HAP-1 (cell line): ENCODE data around the gene GGACT.

Experiments
- DNase-seq, 2 experiments: peaks; one replicate each; pipeline ENCODE4 v3.0.0-alpha.2; 2016 to 2020; ENCODE audit warnings: low spot score in 2 of 2
- H3K27me3 ChIP-seq: fragments of 250-450 bp; sonication (Bioruptor Pico); 2 replicates; pipeline ENCODE4 v1.5.1; 2020; ENCODE audit warnings: low read depth, mild to moderate bottlenecking, moderate library complexity
- H3K36me3 ChIP-seq: fragments of 250-450 bp; sonication (Bioruptor Pico); replicated peaks from 2 replicates; pipeline ENCODE4 v1.5.1; 2020; ENCODE audit warnings: mild to moderate bottlenecking
- H3K4me1 ChIP-seq: fragments of 250-450 bp; sonication (Bioruptor Pico); 2 replicates; pipeline ENCODE4 v1.5.1; 2020; ENCODE audit warnings: mild to moderate bottlenecking
- H3K4me3 ChIP-seq: fragments of 250-450 bp; sonication (Bioruptor Pico); 2 replicates; pipeline ENCODE4 v1.5.1; 2020; ENCODE audit warnings: mild to moderate bottlenecking, moderate library complexity
- H3K9me3 ChIP-seq: fragments of 250-450 bp; sonication (Bioruptor Pico); 2 replicates; pipeline ENCODE4 v1.5.1; 2020; ENCODE audit warnings: mild to moderate bottlenecking, moderate library complexity
- in situ Hi-C: fragments of 300-500 bp; cut with MboI; formaldehyde crosslinking; loops from 3 replicates; pipeline ENCODE4 v1.14.3; 2020; ENCODE audit warnings: low sequenced_read_pairs, inconsistent platforms, mixed read lengths

GGACT gene

GRCh38 chr13:100559886-100560285 is 28.7 kb downstream of the GGACT start:
- in situ Hi-C loops, result no loop called here
- no peak for DNase-seq
- H3K4me3 ChIP-seq, result no peak overlapping the region

GRCh38 chr13:100552755-100553154 is 35.8 kb downstream of the GGACT start:
- in situ Hi-C loops, result no loop called here
- no peaks in the 10 kb centered on the region for H3K9me3 ChIP-seq
- no peaks in the 10 kb centered on the region for H3K27me3 ChIP-seq
- DNase-seq, result no peak
- H3K36me3 ChIP-seq, result no peaks in the 10 kb centered on the region
- no peak overlapping the region for H3K4me3 ChIP-seq
- no peaks in the 10 kb centered on the region for H3K4me1 ChIP-seq

More at GRCh38 chr13:100559886-100560285, 28.7 kb downstream of the GGACT start:
- H3K4me1 ChIP-seq, result no peaks in the 10 kb centered on the region
- H3K27me3 ChIP-seq, result no peaks in the 10 kb centered on the region
- H3K9me3 ChIP-seq, result no peaks in the 10 kb centered on the region
- no peaks in the 10 kb centered on the region for H3K36me3 ChIP-seq

DNA sequence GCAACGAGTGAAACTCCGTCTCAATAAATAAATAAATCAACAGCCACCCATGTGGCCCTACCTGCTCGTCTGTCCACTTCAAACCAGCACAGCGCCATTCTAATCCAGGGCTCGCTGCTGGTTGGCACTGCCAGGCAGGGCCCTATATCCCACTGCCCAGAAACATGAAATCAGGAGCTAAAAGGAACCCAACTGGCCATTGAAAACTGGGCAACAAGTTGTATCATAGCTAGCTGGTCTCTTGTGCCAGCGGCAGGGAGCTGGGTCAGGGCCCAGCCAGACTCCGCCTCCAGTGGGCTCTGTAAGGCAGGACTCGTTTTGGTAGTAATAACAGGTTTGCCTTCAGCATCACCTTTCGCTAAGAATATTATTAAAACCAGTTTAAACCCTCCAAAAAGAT is 39.3 kb downstream of the GGACT start:
- no peak for DNase-seq
- no peaks in the 10 kb centered on the region for H3K36me3 ChIP-seq
- in situ Hi-C loops, result no loop called here
- no peak overlapping the region for H3K4me3 ChIP-seq
- no peaks in the 10 kb centered on the region for H3K4me1 ChIP-seq
- H3K27me3 ChIP-seq, result no peaks in the 10 kb centered on the region
- no peaks in the 10 kb centered on the region for H3K9me3 ChIP-seq

GRCh38 chr13:100547791-100548201 is 40.8 kb downstream of the GGACT start:
- no peaks in the 10 kb centered on the region for H3K36me3 ChIP-seq
- no peak for DNase-seq
- no peaks in the 10 kb centered on the region for H3K4me1 ChIP-seq
- no peaks in the 10 kb centered on the region for H3K27me3 ChIP-seq
- in situ Hi-C loops, result no loop called here
- no peak overlapping the region for H3K4me3 ChIP-seq
- no peaks in the 10 kb centered on the region for H3K9me3 ChIP-seq

DNA sequence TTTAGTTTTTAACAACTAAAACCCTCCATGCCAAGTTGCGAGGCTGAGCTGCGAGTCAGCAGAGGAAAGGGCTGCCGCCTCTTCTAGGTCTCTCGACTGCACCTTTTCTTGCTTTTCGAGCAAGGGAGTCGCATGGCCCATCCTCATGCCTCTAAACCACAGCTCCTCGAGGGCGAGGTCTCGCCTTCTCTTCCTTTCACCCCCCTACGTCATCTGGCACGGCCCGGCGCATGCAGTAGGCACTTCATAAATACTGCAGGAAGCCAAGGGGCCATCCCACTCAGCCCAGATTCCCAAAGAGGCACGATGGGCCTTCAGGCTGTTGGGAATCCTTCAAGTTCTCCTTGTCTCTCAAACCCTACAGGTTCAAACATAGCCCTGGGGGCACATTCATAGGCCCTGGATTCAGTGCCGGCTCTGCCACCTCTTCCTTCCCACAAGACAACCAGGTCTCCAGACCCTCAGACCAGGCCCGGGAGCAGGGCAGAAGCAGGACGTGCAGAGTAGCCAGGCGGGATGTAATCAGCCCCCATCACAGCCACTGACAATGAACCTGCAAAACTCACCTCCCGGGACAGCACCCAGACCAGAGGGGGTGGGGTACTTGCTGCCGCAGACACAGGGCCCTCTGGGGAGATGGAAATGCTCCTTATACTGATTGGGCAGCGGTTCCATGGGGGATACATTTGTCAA is 41.7 kb downstream of the GGACT start:
- no peak for DNase-seq
- H3K36me3 ChIP-seq, result no peaks in the 10 kb centered on the region
- in situ Hi-C loops, result no loop called here
- no peaks in the 10 kb centered on the region for H3K9me3 ChIP-seq
- H3K4me1 ChIP-seq, result no peaks in the 10 kb centered on the region
- H3K4me3 ChIP-seq, result no peak overlapping the region
- H3K27me3 ChIP-seq, result no peaks in the 10 kb centered on the region

DNA sequence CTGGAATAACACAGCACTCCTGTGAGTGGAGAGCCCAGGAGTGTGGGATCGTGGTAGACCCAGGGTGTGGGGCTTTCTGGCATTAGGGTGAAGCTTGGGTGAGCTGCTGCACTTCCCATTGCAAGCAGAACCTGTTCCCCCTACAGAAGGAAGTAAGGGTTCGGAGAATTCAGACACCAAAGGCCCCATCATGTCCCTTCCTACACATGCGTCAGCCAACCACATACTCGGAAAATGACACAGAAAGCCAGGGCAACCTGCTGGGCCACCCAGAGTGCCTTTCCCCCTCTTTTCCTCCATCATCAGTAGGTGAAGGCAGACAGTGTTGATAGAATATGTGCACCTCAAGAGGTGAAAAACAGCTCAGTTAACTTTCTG is 42.9 kb downstream of the GGACT start:
- H3K27me3 ChIP-seq, result no peaks in the 10 kb centered on the region
- no peak overlapping the region for H3K4me3 ChIP-seq
- no peaks in the 10 kb centered on the region for H3K36me3 ChIP-seq
- H3K9me3 ChIP-seq, result no peaks in the 10 kb centered on the region
- in situ Hi-C loops, result no loop called here
- H3K4me1 ChIP-seq, result no peaks in the 10 kb centered on the region
- no peak for DNase-seq

DNA sequence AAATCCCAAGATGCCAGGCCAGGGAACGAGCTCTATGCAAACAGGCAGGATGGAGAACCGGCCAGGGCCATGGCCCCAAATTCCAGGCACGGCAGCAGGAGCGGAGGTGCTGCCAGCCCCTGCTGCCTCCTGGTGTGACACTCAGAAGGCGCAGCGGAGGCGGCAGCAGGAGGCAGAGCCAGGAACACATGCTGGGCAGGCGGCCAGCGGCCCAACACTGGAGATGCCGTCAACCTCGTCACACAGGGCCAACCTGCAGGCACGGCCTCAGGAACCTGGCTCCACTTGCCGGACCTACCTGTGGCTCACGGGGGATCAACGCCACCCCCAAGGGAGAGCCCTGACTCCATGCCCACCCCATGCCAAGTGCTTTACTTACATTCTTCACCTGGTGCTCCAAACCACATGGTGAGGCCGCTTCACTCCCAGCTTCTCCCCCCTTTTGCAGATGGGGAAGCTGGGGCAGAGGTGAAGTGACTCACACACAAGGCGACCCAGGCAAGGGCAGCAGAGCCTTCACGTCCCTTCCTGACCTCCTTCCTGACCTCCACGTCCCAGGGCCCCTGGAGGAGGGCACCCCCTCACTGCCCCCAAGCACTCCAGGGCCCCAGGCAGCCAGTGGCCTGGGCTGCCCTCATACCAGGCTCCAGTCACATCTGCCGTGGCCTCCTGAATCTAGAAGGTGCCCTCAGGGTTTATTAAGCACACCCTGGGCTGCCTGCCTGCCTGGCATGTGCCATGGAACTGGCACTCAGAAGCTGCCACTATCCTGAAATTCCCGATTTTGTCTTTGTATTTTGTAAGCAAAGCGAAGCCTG is 43.5 kb downstream of the GGACT start:
- no peaks in the 10 kb centered on the region for H3K9me3 ChIP-seq
- no peaks in the 10 kb centered on the region for H3K36me3 ChIP-seq
- in situ Hi-C loops, result no loop called here
- no peaks in the 10 kb centered on the region for H3K27me3 ChIP-seq
- H3K4me3 ChIP-seq, result no peak overlapping the region
- H3K4me1 ChIP-seq, result no peaks in the 10 kb centered on the region
- no peak for DNase-seq

DNA sequence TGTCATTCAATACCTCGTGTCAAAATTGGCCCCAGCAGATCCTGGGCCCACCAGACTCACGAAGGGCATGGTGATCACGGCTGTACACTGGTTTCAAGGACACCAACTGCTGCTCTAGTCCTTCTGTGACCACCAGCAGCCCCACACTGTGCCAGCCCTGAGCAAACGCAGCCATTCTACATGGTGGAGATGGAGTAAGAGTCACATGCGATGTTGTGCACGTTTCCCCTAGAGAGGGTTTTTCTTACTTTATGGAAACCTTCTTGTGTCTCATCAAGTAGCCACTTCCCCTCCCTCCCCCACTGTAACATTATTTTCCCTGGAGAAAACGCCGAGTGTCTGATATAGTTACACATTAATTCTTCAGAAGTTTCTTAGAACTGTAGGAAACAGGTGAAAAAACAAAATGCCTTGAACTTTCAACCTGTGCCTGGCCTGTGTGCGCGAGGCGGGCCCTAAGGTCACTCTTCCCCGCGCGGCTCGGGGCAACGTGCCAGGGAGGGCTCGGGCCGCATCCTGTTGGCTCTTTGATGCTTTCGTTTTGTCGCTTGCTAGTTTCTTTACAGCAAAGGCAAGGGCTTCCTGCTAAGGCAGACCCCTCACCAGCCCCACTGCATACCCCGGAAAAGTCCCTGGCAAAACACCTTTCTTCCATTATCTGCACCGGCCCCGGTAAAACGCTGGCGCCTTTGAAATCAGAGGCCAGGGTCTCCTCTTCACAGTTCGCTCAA is 44.6 kb downstream of the GGACT start:
- in situ Hi-C loops, result no loop called here
- Histone ChIP-seq H3K27me3 (no peaks in the 10 kb centered on the region), H3K9me3 (no peaks in the 10 kb centered on the region), H3K4me1 (no peaks in the 10 kb centered on the region), H3K4me3 (no peak overlapping the region), H3K36me3 (no peaks in the 10 kb centered on the region)
- no peak for DNase-seq

DNA sequence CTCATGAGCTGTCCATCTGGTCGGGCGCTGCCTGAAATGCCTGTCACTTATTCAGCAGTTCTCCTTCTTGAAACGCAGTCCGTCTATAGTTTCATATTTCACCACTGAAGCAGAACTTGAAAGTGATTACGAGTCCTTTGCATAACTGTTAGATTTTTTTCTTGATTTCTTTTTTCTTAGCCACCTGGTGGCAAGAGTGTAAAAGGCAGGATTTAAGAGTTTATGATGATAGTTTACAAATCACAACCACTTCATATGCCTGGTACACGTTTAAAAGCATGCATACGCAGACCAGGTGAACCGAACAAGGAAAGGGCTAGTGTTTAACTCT is 45.8 kb downstream of the GGACT start:
- Histone ChIP-seq H3K9me3 (no peaks in the 10 kb centered on the region), H3K4me3 (no peak overlapping the region), H3K27me3 (no peaks in the 10 kb centered on the region), H3K36me3 (no peaks in the 10 kb centered on the region), H3K4me1 (no peaks in the 10 kb centered on the region)
- in situ Hi-C loops, result no loop called here
- DNase-seq, result peak in 1 of 2 experiments; percentile 50

DNA sequence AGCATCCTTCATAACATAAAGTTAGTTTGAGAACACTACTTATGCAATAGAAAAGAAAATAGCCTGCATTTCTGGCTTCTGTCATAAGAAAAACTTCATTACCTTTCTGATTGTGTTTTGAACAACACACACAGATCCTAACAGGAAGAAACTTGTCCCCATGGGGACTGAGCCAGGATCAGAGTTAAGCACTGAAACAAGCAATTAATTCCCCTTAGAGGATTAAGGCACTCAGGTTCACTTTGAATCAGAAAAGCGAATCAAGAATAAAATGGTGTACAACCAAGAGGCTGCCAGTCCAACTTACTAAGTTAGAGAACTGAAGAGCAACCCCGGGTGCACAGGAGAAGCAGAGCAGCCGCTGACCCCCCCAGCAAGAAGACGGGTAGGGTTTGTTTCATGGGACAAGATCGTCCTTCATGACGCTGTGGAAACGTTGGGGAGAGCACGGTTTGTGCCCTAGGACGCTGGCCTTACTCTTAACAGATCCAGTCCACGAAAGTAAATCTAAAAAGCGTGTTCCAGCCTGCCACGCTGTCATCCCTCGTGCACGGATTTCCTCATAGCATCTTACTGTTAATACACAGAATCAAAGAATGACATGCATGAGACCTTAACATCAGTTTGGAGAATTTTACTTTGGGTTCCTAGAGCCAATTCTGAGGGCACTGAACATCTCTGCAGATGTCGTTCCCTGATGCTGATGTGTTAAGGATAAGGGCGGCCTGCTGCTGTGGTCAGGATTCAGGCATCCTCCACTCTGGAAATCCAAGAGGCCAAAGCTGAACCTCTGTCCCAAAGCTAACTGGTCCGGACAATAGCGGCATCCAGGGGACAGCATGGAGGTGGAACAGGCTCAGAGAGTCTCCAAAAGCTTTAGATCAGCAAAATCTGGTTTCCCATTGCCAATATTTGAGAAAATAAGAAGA is 46.4 kb downstream of the GGACT start:
- peak in 1 of 2 experiments; percentile 21 for DNase-seq
- no peaks in the 10 kb centered on the region for H3K9me3 ChIP-seq
- no peaks in the 10 kb centered on the region for H3K4me1 ChIP-seq
- H3K27me3 ChIP-seq, result no peaks in the 10 kb centered on the region
- no peak overlapping the region for H3K4me3 ChIP-seq
- no peaks in the 10 kb centered on the region for H3K36me3 ChIP-seq
- in situ Hi-C loops, result no loop called here

GRCh38 chr13:100540621-100541020 is 48.0 kb downstream of the GGACT start:
- in situ Hi-C loops, result no loop called here
- Histone ChIP-seq H3K36me3 (no peaks in the 10 kb centered on the region), H3K27me3 (no peaks in the 10 kb centered on the region), H3K4me1 (no peaks in the 10 kb centered on the region), H3K9me3 (no peaks in the 10 kb centered on the region), H3K4me3 (no peak overlapping the region)
- no peak for DNase-seq

DNA sequence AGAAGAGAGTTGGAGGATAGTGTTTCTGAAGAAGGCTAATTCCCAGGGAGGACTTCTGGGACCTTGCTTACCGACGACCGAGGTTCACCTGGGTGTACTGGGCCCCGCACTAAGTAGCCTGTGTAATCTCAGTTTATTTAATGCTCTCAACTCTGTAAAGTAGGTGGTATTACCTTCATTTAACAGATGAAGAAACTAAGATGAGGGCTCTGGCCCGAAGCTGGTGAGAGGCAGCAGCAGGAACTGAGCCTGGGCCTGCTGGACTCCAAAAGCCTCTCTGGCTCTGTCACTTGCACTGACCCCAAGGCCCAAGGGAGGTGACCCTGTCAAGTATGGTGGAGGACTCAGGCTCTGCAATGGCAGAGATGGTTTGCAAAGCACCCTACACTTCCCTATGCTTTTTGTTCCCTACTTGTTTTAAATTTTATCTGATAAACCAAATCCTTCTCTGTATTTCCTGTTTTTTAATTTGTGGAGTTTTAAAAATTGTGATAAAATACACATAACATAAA is 50.6 kb downstream of the GGACT start:
- H3K4me1 ChIP-seq, result no peaks in the 10 kb centered on the region
- H3K27me3 ChIP-seq, result no peaks in the 10 kb centered on the region
- no peak for DNase-seq
- H3K9me3 ChIP-seq, result no peaks in the 10 kb centered on the region
- H3K36me3 ChIP-seq, result no peaks in the 10 kb centered on the region
- in situ Hi-C loops, result no loop called here
- H3K4me3 ChIP-seq, result no peak overlapping the region

GRCh38 chr13:100537486-100537885 is 51.1 kb downstream of the GGACT start:
- Histone ChIP-seq H3K9me3 (no peaks in the 10 kb centered on the region), H3K4me1 (no peaks in the 10 kb centered on the region), H3K36me3 (no peaks in the 10 kb centered on the region), H3K4me3 (no peak overlapping the region), H3K27me3 (no peaks in the 10 kb centered on the region)
- no peak for DNase-seq
- in situ Hi-C loops, result no loop called here
